Activated T-helper 1 cell treated with anti-CD3 and anti-CD28 coated beads, Interleukin-2, amount 50 U/mL, for 16 hours (primary cell): ENCODE data around the gene ASTN1.

Experiments
- DNase-seq, 2 donors: peaks; one replicate each; pipeline ENCODE4 v3.0.0-alpha.2; 2020; ENCODE audit warnings: low read depth in 1 of 2, low spot score in 1 of 2

Gene ASTN1

GRCh38 chr1:177164380-177165068 is at the start of gene ASTN1:
ASTN1 (minus strand) TSS chr1:177164712; CDS start chr1:177164676, 36 bp downstream.
- no peak for DNase-seq

DNA sequence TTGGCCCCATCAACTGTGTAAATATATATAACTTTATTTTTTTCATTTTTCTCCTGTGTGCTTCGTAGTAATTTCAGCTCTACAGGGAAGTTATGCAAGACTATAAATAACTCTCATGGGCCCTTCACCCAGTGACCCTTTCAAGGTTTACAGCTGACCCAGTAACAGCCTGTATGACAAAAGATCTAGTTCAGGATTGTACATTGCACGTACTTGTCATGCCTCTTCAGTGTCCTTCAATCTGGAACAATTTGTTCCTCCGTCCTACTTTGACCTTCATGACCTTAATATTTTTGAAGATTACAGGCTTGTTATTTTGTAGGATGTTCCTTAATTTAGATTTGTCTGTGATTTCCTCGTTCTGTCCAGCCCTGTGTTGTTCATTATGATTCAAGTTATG is 46.7 kb upstream of the ASTN1 start:
- DNase-seq = no peak

DNA sequence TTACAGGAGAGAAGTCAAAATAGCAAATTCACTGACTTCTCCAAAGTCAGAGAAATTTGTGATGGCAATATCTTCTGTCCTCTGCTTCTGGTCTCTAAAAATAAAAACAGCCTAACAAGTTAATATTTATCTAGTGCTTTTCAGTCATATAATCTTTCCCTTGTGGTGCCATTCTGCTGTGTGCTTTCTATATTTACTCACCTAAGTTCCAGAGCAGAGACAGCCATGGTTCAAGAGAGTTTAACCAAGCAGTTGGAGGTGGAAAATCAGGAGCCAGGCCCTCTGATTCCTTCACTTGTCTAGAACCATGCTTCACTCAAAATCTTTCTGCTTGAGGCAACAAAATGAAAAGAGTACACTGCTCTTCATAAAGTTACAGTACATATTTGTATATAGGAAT is 45.6 kb upstream of the ASTN1 start:
- no peak for DNase-seq

DNA sequence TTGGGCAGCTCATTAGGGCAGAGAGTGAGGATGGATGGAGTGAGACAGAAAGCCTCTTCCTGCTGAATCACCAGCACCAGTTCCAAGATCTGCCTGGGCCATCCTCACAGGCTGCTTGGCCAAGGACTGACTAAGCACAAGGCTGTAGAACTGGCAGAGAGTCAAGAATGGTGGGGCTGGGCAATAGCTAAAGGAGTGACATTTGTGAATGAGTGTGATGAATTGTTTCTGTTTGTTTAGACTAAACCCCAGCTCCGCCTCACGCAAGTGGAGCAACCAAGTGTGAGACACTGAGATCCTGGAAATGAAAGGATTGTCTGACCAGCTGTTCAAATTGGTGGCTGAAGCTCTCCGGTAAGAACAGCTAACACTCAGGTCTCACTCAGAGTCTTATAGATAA is 44.8 kb upstream of the ASTN1 start:
- no peak for DNase-seq

DNA sequence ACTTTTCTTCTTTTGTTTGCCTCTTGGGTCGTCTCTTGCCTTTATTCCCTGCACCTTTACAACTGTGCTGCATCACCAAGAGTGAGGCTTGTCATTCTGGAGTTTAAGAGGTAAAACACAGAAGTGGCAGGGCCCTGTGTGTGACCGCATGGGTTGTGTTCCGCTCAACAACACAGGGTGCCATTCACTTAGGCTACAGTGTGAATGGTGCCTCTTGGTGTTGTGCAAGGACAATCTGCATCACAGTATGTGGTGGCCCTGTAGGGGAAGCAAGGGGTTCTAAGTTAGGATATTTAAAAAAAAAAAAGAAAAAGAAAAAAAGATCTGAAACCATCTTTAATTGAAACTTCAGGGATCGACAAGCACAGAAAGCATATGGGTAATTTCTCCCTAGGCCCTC is 44.4 kb upstream of the ASTN1 start:
- no peak for DNase-seq

DNA sequence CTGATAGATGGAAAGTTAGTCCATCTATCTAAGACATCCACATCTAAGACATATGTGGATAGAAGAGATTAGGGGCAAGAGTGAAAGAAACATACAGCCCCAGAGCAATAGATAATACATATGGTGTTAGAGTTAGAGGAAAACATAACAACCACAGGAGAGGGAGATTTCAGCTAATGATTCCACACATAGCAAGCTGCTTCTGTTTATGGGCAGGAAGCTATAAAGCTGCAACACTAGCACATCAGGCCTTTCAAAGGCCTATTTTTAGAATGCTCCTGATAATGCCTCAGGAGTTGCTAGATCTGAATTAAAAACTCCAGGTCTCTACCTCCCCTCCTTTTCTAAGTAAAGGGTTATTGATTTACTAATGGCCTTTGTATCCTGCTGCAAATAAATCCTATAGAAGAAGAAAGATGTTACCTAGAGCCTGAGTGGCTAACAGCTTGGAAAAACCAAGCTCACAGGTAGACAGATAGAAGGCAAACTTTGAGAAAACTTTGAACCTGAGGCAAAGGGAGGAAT is 42.4 kb upstream of the ASTN1 start:
- no peak for DNase-seq

DNA sequence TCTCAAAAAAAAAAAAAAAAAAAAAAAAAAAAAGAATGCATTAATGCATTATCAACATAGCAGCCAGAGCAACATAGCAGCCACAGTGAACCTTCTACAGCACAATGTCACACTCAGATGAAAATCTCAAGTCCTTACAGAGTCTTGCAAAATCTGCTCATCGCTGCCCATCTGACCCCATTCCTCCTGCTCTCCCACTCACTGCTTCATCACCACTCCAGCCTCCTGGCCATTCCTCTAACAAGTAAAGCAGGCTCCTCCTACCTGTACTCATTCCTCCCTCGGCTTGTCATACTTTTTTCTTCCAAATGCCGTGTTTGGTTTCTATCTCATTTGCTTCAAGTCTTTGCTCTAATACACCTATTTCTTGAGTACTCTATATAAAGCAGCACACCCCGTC is 35.8 kb upstream of the ASTN1 start:
- no peak for DNase-seq

DNA sequence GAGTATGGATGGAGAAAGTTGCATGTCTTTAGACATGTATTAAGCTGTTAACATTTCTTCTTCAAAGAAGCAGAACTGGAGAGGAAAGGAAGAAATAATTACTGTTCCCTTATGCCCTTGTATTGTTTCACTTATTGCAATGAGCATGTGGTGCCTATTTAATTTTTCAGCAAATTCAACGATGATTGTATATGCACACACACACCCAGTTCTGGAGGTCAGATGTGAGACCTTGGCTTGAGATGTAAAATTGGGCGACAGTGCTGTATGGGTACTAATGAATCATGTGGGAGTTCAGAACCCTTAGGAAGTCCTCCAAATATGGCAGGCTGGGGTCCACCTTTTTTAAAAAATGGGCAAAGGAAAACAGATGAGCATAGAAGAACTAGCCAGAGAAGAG is 33.7 kb upstream of the ASTN1 start:
- no peak for DNase-seq

GRCh38 chr1:177190308-177190970 is 25.9 kb upstream of the ASTN1 start:
- no peak for DNase-seq

DNA sequence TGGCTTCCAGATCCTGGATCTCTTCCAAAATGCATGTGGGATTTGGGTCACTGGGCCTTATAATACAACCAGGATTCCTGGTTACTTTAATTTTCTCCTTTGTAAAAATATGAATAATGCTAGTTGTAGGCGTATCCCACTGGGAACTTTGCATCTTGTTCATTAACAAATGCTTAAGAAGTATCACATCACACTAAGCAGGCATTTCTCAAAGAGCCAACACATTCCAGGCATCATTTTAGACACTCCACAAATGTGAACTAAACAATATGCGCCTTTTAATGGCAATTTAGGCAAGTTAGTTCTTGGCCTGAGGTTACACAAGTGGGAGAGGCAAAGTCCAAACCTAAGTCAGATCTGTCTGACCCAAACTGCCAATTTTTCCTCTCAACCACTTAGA is 22.1 kb upstream of the ASTN1 start:
- no peak for DNase-seq

DNA sequence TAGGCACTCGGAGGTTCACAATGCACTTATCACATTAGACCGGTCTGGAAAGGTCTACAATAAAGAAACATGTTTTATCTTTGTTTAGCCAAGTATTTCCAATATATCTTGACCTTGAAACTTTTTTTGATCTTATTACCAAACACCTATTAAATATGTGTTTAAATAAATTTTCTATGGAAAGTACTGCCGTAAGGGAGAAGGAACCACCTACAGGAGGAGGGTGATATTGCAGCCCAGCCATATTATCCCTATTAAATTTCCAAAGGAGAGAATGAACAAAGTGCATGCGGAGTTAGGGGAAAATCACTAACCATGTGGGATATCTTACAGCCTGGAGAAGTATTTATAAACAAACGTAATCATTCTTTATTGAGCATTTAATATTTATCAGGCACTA is 20.7 kb upstream of the ASTN1 start:
- DNase-seq = no peak

DNA sequence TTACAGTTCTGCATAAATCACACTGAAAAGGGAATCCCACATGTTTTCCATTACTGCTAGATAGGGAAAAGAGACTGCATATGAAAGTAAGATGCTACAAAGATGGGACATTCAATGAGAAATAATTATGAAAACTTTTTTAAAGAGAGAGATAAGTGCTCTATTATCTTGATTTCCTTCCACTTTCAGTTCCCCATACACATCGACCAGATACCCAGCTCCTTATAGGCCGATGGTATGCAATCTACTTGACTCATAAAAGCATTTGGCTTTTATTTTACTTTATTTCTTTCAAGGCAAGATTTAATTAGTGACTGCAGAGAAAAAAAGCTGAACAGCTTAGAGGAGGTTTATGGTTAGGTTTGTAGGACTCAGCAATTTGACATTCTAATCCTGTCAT is 19.3 kb upstream of the ASTN1 start:
- DNase-seq = no peak

- no peak for DNase-seq
Measured at GRCh38 chr1:177181631-177182291, 17.2 kb upstream of the ASTN1 start.

GRCh38 chr1:177181280-177181630 is 16.7 kb upstream of the ASTN1 start:
- DNase-seq = no peak

- DNase-seq = no peak
Measured at GRCh38 chr1:177174921-177175634, 10.6 kb upstream of the ASTN1 start.

DNA sequence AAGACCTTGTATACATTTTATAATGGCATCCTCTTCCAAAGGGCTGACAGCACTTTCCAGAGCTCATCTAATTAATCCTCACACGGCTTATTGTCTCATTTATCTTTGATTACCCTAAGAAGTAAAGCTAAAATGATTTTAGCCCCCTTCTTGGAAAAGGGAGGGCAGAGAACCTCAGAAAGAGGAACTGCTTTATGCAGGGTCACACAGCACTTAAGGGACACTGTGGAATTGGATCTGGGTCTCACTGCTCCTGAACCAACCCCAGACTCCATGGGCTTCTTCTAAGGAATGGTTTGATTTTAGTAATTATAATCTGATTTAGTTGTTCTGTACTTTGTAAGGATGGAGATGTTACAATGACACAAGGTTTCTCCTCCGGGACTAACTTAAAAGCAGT is 9.5 kb upstream of the ASTN1 start:
- no peak for DNase-seq

DNA sequence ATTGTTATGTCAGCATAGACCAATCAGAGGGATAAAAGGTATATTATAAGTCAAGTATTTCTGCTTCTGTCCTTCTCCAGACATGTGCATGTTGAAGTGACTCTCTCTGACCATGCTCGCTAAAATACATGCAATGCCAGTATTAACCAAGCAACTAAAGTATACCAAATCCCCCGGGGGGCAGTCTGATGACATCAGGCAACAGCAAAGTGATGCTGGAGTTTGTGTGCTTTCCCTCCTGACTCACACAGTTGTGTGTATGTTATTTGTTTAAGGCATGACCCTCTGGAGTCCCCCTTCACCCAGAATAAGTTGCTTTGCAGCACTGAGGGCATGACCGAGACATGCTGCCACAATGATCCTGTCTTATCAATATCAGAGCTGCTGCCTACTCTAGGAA is 8.4 kb upstream of the ASTN1 start:
- DNase-seq = no peak

DNA sequence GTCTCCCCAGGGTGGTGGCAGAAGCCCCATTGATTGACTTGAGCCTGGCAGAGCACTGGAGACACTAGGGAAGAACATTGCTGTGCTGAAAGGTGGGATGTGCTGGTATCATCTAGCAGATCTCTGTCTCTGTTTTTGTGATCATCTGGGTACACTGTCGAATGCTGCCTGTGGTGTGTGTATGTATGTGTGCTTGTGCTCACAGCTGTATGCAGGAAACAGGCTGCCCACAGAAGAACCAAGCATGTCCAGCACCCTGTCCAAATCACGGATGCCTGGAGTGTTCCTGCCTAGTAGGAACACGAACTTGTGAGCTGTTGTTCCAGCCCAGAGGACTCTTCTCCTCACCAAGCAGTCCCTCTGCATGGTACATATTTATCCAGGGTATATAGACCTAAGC is 7.8 kb upstream of the ASTN1 start:
- DNase-seq = no peak

- DNase-seq = no peak
Measured at GRCh38 chr1:177171536-177172123, 7.1 kb upstream of the ASTN1 start.

- DNase-seq = no peak
Measured at GRCh38 chr1:177170756-177171535, 6.4 kb upstream of the ASTN1 start, which contains the start of gene BRINP2. BRINP2 (plus strand) TSS chr1:177170958; CDS start chr1:177229877, 58,919 bp downstream.

DNA sequence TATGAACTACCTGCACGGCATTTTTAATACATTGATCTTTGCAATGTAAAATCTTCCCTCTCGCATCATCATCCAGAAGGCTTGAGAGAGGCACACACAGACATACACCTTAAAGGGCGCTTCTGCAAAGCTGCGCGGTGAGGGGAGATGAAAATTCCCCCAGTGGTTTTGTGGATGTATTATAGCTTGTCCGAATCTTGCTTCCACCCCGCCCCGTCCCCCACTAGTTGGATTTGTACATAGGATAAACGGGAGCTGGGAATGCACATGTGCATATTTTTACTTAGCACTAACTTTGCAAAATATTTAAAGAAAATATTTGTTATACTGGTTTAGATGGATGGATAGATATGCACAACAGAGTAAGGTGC is 542 bp upstream of the ASTN1 start:
- DNase-seq = no peak
